Neutrophil (primary cell): ENCODE data around the gene ITPRIP.
A peak's percentile ranks its signal among the peaks of the same experiment; 100 is the strongest.

Experiments
- H3K27ac ChIP-seq: fragments of 200-600 bp; sonication (generic); 2 replicates; pipeline ENCODE4 v1.5.1; 2016; ENCODE audit warnings: mild to moderate bottlenecking, moderate library complexity
- H3K27me3 ChIP-seq: fragments of 200-600 bp; sonication (generic); 2 replicates; pipeline ENCODE4 v1.6.0; 2016; ENCODE audit warnings: mild to moderate bottlenecking
- H3K36me3 ChIP-seq: fragments of 200-600 bp; sonication (generic); 2 replicates; pipeline ENCODE4 v1.5.1; 2017
- H3K4me1 ChIP-seq, 2 experiments: fragments of 200-600 bp in 1 of 2; sonication (generic) in 1 of 2; 1 replicate in 1 of 2; 2 replicates in 1 of 2; pipeline versions ENCODE4 v1.5.1 to v1.6.1; 2013 to 2016; ENCODE audit warnings: low read depth in 1 of 2, low read length in 1 of 2, mild to moderate bottlenecking in 1 of 2, moderate library complexity in 1 of 2; ENCODE audit not compliant: control insufficient read depth in 1 of 2, insufficient read depth in 1 of 2
- H3K4me3 ChIP-seq, 2 experiments: fragments of 200-600 bp in 1 of 2; sonication (generic) in 1 of 2; 1 replicate in 1 of 2; 2 replicates in 1 of 2; pipeline ENCODE4 v1.5.1; 2013 to 2016; ENCODE audit warnings: low read depth in 1 of 2, low read length in 1 of 2, mild to moderate bottlenecking in 1 of 2, moderate library complexity in 1 of 2
- H3K9me3 ChIP-seq: fragments of 200-600 bp; sonication (generic); 2 replicates; pipeline ENCODE4 v1.5.1; 2016
- CTCF ChIP-seq: fragments of 200-600 bp; sonication (generic); IDR thresholded peaks from 2 replicates; pipeline ENCODE4 v1.5.1; 2016; ENCODE audit warnings: antibody characterized with exemption

The ITPRIP gene

GRCh38 chr10:104323760-104324201 lies 14.5 kb downstream of the ITPRIP start:
- Histone ChIP-seq H3K27me3 (no peaks in the 10 kb centered on the region), H3K27ac (peak overlapping the region; percentile 99), H3K4me1 (peaks cover 98 to 100% of the 10 kb centered on the region in 2 experiments), H3K4me3 (peak overlapping the region; percentile 67 to 72), H3K36me3 (peaks cover 31% of the 10 kb centered on the region), H3K9me3 (no peaks in the 10 kb centered on the region)
- no peak for TF ChIP-seq CTCF

GRCh38 chr10:104323085-104323484 lies 15.2 kb downstream of the ITPRIP start:
- peak overlapping the region; percentile 67 to 72 for H3K4me3 ChIP-seq
- peaks cover 35% of the 10 kb centered on the region for H3K36me3 ChIP-seq
- H3K4me1 ChIP-seq = peaks cover 98 to 100% of the 10 kb centered on the region in 2 experiments
- no peaks in the 10 kb centered on the region for H3K9me3 ChIP-seq
- H3K27me3 ChIP-seq = no peaks in the 10 kb centered on the region
- peak overlapping the region; percentile 99 for H3K27ac ChIP-seq
- no peak for TF ChIP-seq CTCF

GRCh38 chr10:104322416-104322782 lies 15.9 kb downstream of the ITPRIP start:
- Histone ChIP-seq H3K4me3 (peak overlapping the region; percentile 67 to 72), H3K27me3 (no peaks in the 10 kb centered on the region), H3K9me3 (no peaks in the 10 kb centered on the region), H3K36me3 (peaks cover 37% of the 10 kb centered on the region), H3K4me1 (peaks cover 98 to 100% of the 10 kb centered on the region in 2 experiments), H3K27ac (peak overlapping the region; percentile 99)
- TF ChIP-seq CTCF = no peak

- Histone ChIP-seq H3K9me3 (no peaks in the 10 kb centered on the region), H3K36me3 (peaks cover 39% of the 10 kb centered on the region), H3K4me3 (peak overlapping the region; percentile 67 to 72), H3K4me1 (peaks cover 98 to 100% of the 10 kb centered on the region in 2 experiments), H3K27ac (peak overlapping the region; percentile 99), H3K27me3 (no peaks in the 10 kb centered on the region)
- no peak for TF ChIP-seq CTCF
These were observed 16.4 kb downstream of the ITPRIP start for GRCh38 chr10:104321725-104322415.

- Histone ChIP-seq H3K4me1 (peaks cover 96 to 97% of the 10 kb centered on the region in 2 experiments), H3K9me3 (no peaks in the 10 kb centered on the region), H3K27me3 (no peaks in the 10 kb centered on the region), H3K4me3 (peak overlapping the region; percentile 67 to 72), H3K36me3 (peaks cover 44% of the 10 kb centered on the region), H3K27ac (peak overlapping the region; percentile 99)
- no peak for TF ChIP-seq CTCF
These were observed 17.0 kb downstream of the ITPRIP start for GRCh38 chr10:104321226-104321625.
